ENCODE measurements around the gene SDCBP2.

Gene SDCBP2

GRCh38 chr20:1293641-1294379 is 35.1 kb downstream of the SDCBP2 start:
- no peak for DNase-seq

- DNase-seq, result no peak
These were observed 36.3 kb downstream of the SDCBP2 start for GRCh38 chr20:1292620-1293019.

GRCh38 chr20:1291191-1291741 is 37.7 kb downstream of the SDCBP2 start:
- DNase-seq, result no peak

- DNase-seq, result peak; percentile 46 to 79
These were observed 41.0 kb downstream of the SDCBP2 start for GRCh38 chr20:1287787-1288569.

- DNase-seq, result no peak
These were observed 41.6 kb downstream of the SDCBP2 start for GRCh38 chr20:1287306-1287705.

GRCh38 chr20:1286267-1287024 is 42.5 kb downstream of the SDCBP2 start:
- DNase-seq, result no peak

- DNase-seq, result no peak
These were observed 45.1 kb downstream of the SDCBP2 start for GRCh38 chr20:1283522-1284510.

GRCh38 chr20:1282966-1283365 is 46.0 kb downstream of the SDCBP2 start:
- no peak for DNase-seq

- DNase-seq, result no peak
These were observed 47.5 kb downstream of the SDCBP2 start for GRCh38 chr20:1281279-1282057.

- no peak for DNase-seq
These were observed 48.5 kb downstream of the SDCBP2 start for GRCh38 chr20:1280195-1281102.

- no peak for DNase-seq
These were observed 49.9 kb downstream of the SDCBP2 start for GRCh38 chr20:1278993-1279392.

GRCh38 chr20:1277529-1278322 is 51.2 kb downstream of the SDCBP2 start:
- no peak for DNase-seq

- DNase-seq, result no peak
These were observed 53.0 kb downstream of the SDCBP2 start for GRCh38 chr20:1275919-1276318.

GRCh38 chr20:1274485-1275311 is 54.2 kb downstream of the SDCBP2 start:
- DNase-seq, result no peak

- DNase-seq, result no peak
These were observed 55.6 kb downstream of the SDCBP2 start for GRCh38 chr20:1273366-1273765.

- no peak for DNase-seq
These were observed 56.4 kb downstream of the SDCBP2 start for GRCh38 chr20:1272368-1273100.

- no peak for DNase-seq
These were observed 59.1 kb downstream of the SDCBP2 start for GRCh38 chr20:1269850-1270249.
